DND-41 (cell line): ENCODE data around the gene KDM8.
A peak's percentile ranks its signal among the peaks of the same experiment; 100 is the strongest.

ENCODE experiments used
- ATAC-seq: fragments of 200-7000 bp; cut with Tn5 transposase; 3 replicates; pipeline ENCODE4 v1.9.1; 2021; ENCODE audit warnings: low read depth; ENCODE audit not compliant: insufficient read depth
- DNase-seq: peaks from one replicate; pipeline ENCODE4 v3.0.0-alpha.2; 2020
- H2AFZ ChIP-seq: 2 replicates; pipeline ENCODE4 v1.6.0; 2012; ENCODE audit warnings: low read depth, low read length
- H3K27ac ChIP-seq: 2 replicates; pipeline ENCODE4 v1.5.1; 2012; ENCODE audit warnings: low read length, inconsistent platforms
- H3K27me3 ChIP-seq: fragments of 200-600 bp; sonication (generic); 2 replicates; pipeline ENCODE4 v1.6.0; 2012; ENCODE audit warnings: low read length, mild to moderate bottlenecking, inconsistent platforms; ENCODE audit not compliant: insufficient read depth, poor library complexity
- H3K36me3 ChIP-seq: 2 replicates; pipeline ENCODE4 v1.5.1; 2012; ENCODE audit warnings: low read length, inconsistent platforms; ENCODE audit not compliant: insufficient read depth
- H3K4me1 ChIP-seq: 2 replicates; pipeline ENCODE4 v1.5.1; 2012; ENCODE audit warnings: mild to moderate bottlenecking, low read length; ENCODE audit not compliant: insufficient read depth
- H3K4me2 ChIP-seq: 2 replicates; pipeline ENCODE4 v1.6.0; 2012; ENCODE audit warnings: mild to moderate bottlenecking, moderate library complexity, low read length, inconsistent platforms; ENCODE audit not compliant: insufficient read depth
- H3K4me3 ChIP-seq, 2 experiments: fragments of 200-600 bp in 1 of 2; shearing (Covaris generic) in 1 of 2; 2 replicates each; pipeline ENCODE4 v1.5.1; 2012 to 2016; ENCODE audit warnings: inconsistent platforms in 2 of 2, low read length in 2 of 2, mild to moderate bottlenecking in 2 of 2, low read depth in 1 of 2, moderate library complexity in 1 of 2
- H3K79me2 ChIP-seq: 2 replicates; pipeline ENCODE4 v1.6.0; 2012; ENCODE audit warnings: low read length, inconsistent platforms; ENCODE audit not compliant: insufficient read depth
- H3K9ac ChIP-seq: 2 replicates; pipeline ENCODE4 v1.6.0; 2012; ENCODE audit warnings: low read depth, mild to moderate bottlenecking, inconsistent platforms, low read length, moderate library complexity
- H3K9me3 ChIP-seq: 2 replicates; pipeline ENCODE4 v1.5.1; 2012; ENCODE audit warnings: low read length, moderate library complexity, mild to moderate bottlenecking, inconsistent platforms; ENCODE audit not compliant: insufficient read depth, severe bottlenecking
- H4K20me1 ChIP-seq: 2 replicates; pipeline ENCODE4 v1.6.0; 2012; ENCODE audit warnings: low read length; ENCODE audit not compliant: insufficient read depth
- CTCF ChIP-seq: IDR thresholded peaks from 2 replicates; pipeline ENCODE4 v1.5.1; 2012; ENCODE audit warnings: borderline replicate concordance, low read length, moderate library complexity, mild to moderate bottlenecking; ENCODE audit not compliant: poor library complexity, severe bottlenecking; ENCODE audit errors: extremely low read depth
- EZH2 ChIP-seq: IDR thresholded peaks from 3 replicates; pipeline ENCODE4 v1.6.1; 2012; ENCODE audit warnings: borderline replicate concordance, low read depth, mild to moderate bottlenecking, moderate library complexity, low read length, inconsistent platforms; ENCODE audit not compliant: severe bottlenecking

Gene KDM8

GRCh38 chr16:27191352-27191924, 11.9 kb upstream of the KDM8 start:
- H3K9me3 ChIP-seq: no peaks in the 10 kb centered on the region
- DNase-seq (no peak), ATAC-seq (no peak)
- H3K36me3 ChIP-seq: no peaks in the 10 kb centered on the region
- H3K4me3 ChIP-seq: no peak overlapping the region
- H3K27me3 ChIP-seq: no peaks in the 10 kb centered on the region
- H3K4me2 ChIP-seq: no peak overlapping the region
- H3K4me1 ChIP-seq: no peaks in the 10 kb centered on the region
- H3K79me2 ChIP-seq: no peaks in the 10 kb centered on the region
- H4K20me1 ChIP-seq: no peaks in the 10 kb centered on the region
- no peak overlapping the region for H3K27ac ChIP-seq
- H3K9ac ChIP-seq: no peak overlapping the region
- H2AFZ ChIP-seq: no peak overlapping the region
- TF ChIP-seq CTCF (no peak), EZH2 (no peak)

- Histone ChIP-seq H3K9me3 (no peaks in the 10 kb centered on the region), H3K27me3 (no peaks in the 10 kb centered on the region), H3K4me3 (no peak overlapping the region), H3K4me2 (no peak overlapping the region), H4K20me1 (no peaks in the 10 kb centered on the region), H3K27ac (no peak overlapping the region), H3K9ac (no peak overlapping the region), H3K36me3 (no peaks in the 10 kb centered on the region), H3K4me1 (peaks cover 3% of the 10 kb centered on the region; the same call in 1 of the 2 replicates), H3K79me2 (no peaks in the 10 kb centered on the region), H2AFZ (no peak overlapping the region)
- TF ChIP-seq EZH2 (no peak), CTCF (peak; percentile 16)
- ATAC-seq: no peak
- DNase-seq: no peak
These were observed 9.9 kb upstream of the KDM8 start for GRCh38 chr16:27193300-27193990.

GRCh38 chr16:27195076-27195741, 8.1 kb upstream of the KDM8 start:
- Histone ChIP-seq H4K20me1 (no peaks in the 10 kb centered on the region), H3K36me3 (no peaks in the 10 kb centered on the region), H3K27ac (no peak overlapping the region), H2AFZ (no peak overlapping the region), H3K4me2 (no peak overlapping the region), H3K9ac (no peak overlapping the region), H3K27me3 (no peaks in the 10 kb centered on the region), H3K4me1 (peaks cover 21% of the 10 kb centered on the region), H3K9me3 (no peaks in the 10 kb centered on the region), H3K79me2 (no peaks in the 10 kb centered on the region), H3K4me3 (no peak overlapping the region)
- no peak for ATAC-seq
- no peak for DNase-seq
- no peak for TF ChIP-seq CTCF
- TF ChIP-seq EZH2: no peak
